NOMO-1 treated with DMSO at 0.1 percent for 48 hours (cell line): ENCODE results near the gene PIAS4.
"Not testable (repeated sequence)": the region's sequence is repeated elsewhere in the genome, so short reads cannot be mapped to it uniquely, and the experiment has no call there.

Source experiments
- DNase-seq: peaks from one replicate; lab custom pipeline; 2025; ENCODE audit not compliant: unreplicated experiment; lab: John Stamatoyannopoulos, UW

The PIAS4 gene

GRCh38 chr19:3990815-3991117 lies 16.8 kb upstream of the PIAS4 start:
- no peak for DNase-seq

DNA sequence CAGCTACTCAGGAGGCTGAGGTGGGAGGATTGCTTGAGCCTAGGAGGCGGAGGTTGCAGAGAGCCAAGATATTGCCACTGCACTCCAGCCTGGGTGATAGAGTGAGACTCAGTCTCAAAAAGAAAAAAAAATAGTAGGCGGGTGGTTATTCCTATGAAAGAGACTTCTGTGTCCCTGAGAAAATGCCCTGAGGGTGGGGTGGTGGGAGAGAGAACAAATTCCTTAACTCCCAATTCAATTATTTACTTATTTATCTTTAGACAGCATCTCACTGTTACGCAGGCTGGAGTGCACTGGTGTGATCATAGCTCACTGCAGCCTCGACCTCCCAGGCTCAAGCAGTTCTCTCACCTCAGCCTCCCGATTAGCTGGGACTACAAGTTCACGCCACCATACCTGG lies 11.9 kb upstream of the PIAS4 start:
- DNase-seq, result no peak

DNA sequence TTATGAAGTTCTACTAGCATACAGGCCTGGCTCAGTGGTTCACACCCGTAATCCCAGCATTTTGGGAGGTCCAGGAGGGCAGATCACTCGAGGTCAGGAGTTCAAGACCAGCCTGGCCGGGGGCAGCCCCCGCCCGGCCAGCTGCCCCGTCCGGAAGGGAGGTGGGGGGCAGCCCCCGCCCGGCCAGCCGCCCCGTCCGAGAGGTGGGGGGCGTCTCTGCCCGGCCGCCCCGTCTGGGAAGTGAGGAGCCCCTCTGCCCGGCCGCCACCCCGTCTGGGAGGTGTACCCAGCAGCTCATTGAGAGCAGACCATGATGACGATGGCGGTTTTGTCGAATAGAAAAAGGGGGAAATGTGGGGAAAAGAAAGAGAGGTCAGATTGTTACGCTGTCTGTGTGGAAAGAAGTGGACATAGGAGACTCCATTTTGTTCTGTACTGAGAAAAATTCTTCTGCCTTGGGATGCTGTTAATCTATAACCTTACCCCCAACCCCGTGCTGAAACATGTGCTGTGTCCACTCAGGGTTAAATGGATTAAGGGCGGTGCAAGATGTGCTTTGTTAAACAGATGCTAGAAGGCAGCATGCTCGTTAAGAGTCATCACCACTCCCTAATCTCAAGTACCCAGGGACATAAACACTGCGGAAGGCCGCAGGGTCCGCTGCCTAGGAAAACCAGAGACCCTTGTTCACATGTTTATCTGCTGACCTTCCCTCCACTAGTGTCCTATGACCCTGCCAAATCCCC lies 8.7 kb upstream of the PIAS4 start:
- DNase-seq, result not testable (repeated sequence)

DNA sequence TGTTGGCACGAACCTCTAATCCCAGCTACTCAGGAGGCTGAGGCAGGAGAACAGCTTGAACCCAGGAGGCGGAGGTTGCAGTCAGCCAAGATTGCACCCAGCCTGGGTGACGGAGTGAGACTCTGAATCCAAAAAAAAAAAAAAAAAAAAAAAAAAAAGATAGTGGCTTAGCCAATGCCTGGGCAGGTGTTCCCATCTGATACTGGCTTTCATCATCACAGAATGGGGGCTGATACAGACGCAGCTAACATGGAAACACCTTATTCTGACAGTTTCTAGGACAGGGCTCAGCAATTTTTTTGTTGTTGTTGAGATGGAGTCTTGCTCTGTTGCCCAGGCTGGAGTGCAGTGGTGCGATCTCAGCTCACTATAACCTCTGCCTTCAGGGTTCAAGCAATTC lies 6.7 kb upstream of the PIAS4 start:
- DNase-seq, result not testable (repeated sequence)

DNA sequence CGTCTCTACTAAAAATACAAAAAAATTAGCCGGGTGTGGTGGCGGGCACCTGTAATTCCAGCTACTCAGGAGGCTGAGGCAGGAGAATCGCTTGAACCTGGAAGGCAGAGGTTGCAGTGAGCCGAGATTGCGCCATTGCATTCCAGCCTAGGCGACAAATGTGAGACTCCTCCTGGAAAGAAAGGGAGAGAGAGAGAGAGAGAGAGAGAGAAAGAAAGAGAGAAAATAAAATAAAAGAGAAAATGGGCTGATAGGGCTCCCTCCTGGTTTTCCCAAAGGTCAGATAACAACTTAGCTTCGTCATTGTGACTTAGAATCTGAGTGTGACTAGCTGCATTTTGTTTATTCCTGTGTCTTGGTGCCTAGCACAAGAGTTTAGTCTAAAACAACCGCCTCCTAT lies 2.1 kb upstream of the PIAS4 start:
- DNase-seq, result not testable (repeated sequence)

DNA sequence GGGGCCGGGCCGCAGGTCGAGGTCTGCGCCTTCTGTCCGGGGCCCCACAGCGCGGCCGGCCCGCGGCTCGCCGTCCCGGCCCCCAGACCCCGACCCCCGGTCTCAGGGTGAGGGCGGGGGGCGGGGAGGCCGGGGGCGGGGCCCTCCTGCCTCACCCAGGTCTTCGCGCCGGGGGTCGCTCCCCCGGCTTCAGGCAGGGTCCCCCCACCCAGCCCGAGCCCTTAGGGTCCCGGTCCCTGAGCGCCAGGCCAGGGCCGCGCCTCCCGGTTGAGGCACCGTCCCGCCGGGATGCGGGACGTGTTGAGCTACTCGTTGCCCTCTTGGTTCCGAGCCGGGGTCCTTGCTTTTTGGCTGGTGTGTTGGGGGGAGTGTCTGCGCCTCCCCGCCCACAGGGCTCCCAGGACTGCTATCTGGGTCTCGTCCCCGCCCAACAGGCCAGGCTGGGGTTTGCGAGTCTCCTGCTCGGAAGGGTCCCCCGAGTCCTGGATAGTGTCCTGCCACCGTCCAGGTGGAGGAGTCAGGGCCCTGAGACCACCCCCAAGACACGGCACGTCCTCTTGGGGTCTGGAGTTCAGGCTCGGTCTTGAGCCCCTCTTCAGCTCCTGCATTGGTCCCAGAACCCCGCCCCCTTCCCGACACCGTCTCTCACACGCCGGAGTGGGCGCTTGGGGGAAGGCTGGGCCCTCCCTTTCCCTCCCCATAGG lies 452 bp downstream of the PIAS4 start:
- DNase-seq, result no peak

DNA sequence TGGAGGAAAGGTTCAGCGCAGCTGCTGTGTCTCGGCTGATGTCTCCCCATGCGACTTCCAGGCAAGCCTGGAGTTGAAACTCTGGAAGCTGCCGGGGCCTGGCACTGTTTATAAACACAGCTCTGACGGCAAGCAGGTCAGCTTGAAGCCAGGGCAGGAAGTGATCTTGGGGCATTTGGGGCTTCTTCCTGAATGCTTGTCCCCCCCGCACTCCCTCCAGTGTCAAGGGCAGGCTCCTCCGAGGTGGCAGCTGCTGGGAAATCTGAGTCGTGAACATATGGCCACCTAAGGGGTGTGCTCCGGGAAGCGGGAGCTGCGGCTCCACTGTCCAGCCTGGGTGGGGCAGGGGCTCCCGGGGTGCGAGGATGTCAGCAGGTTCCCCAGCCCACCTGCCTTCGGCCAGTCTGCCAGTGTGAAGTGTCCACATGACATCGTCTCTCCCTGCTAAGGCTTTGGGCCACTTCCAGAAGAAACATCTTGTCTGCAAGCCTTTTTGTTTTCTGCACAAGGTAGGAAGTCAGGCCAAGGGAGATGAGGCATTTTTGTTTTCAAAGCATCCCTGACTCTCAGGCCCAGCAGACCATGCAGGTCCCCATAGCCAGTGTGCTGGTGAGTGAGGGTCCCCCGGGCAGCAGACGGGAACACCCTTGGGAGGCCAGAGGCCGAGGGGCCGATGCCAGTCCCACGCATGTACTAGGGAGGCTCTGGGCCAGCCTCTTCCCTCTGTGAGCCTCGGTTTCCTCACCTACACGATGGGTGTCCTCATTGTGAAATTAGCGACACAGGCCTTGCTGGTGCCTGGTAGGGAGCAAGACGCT lies 2.7 kb downstream of the PIAS4 start:
- no peak for DNase-seq

DNA sequence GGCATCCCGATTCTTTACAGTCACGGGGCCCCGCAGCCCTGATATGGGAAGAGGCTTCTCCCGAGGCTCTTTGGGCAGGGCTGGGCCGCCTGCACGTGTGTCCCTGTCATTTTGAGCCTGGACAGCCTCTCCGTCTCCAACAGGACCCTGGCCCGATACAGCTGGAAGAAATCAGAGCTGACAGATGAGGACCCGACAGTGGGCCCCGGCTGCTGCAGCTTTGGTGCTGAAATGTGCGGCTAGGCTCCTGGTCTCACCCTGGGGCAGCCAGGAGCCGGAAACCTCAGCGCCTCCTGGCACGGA lies 3.2 kb downstream of the PIAS4 start:
- DNase-seq, result no peak

- not testable (repeated sequence) for DNase-seq
These were observed 3.9 kb downstream of the PIAS4 start for GRCh38 chr19:4011430-4011829.

GRCh38 chr19:4012092-4012974 lies 4.8 kb downstream of the PIAS4 start:
- no peak for DNase-seq

GRCh38 chr19:4012975-4013634 lies 5.6 kb downstream of the PIAS4 start:
- no peak for DNase-seq

DNA sequence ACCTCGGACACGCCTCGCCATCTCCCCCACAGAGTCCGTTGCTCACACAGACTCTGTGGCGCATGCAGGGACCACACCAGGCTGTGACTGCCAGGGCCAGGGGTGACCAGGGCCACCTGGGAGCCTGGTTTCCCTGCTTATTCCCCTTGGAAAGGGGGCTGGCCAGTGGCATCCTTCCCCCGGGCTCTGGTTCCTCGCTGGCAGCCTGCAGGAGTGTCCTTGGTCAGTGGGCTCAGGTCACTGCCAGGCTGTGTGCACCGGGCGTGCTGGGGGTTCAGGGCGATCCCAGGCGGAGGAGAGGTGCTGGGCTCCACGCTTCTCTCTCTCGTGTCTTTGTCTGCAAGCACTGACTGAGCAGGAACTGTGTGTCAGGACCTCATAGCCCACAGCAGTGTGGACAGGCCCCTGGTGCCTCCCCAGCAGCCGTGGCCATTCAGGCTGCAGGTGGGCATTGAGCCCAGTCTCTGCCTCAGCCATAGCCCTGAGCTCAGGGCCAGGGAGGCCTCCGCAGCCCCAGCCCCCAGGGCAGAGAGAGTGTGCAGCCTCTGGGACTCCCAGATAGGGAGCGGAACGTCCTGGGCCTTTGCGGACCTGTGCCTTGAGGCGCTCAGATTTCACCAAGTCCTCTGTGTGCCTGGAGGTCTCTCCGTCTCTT lies 6.5 kb downstream of the PIAS4 start:
- no peak for DNase-seq

DNA sequence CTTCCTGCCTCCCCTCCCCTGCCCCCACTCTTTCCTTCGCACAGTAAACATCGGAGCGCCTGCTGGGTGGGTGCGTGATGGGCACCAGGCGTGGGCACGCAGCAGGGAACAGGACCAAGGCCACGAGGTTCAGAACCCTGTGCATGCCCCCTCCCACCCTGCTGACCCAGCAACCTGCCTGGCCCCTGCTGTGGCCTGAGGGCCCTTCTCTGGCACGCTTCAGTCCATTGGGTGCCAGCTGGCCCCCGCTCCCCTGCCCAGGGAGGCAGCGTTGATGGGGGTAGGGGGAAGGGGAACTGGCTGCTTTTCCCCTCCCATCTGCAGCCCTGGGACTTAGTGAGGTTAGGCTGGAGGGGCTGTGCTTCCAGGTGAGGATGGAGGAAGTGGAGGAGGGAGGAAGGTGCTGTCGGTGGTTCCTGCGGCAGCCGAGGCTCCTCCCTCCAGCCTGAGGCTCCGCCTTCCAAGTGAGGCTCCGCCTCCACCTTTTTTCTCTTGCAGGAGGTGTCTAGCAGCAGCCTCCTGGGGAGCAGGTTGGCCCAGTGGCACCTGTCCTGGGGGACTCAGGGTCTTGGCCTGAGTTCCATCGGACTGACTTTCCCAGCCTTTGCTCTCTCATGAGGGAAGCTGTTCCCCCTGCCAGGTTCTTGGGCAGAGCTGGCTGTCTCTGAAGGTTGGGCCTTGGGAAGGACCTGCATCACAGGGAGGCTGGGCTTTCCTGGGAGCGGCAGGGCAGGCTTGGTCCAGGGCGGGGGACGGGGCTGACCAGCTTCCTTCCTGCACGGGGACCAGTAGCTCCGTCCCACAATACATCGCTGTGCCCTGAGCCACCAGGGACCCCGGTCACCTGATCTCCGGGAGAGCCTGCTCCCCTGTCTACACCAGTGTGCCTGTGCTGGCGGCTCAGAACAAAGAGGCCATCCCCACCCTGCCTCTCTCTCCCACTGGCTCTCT lies 7.3 kb downstream of the PIAS4 start:
- DNase-seq, result no peak

GRCh38 chr19:4015705-4016402 lies 8.3 kb downstream of the PIAS4 start:
- DNase-seq, result no peak

DNA sequence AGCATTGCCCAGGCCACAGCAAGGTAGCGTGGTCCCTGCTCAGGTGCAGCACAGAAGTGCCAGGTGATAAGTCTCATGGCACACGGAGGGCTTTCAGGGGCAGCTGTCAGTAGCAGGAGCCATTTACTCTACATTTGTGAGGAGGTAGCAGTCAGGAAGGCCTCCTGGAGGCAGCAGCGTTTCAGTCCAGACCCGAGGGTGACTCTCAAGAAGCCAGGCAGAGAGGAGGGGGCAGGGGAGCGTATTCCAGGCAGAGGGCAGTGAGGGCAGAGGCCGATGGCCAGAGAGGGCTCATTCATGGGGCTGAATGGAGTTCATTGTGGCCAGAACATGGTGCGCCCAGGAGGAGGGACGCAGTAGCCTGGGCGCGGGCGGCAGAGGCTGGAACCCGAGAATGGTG lies 8.9 kb downstream of the PIAS4 start:
- no peak for DNase-seq

GRCh38 chr19:4016903-4017638 lies 9.5 kb downstream of the PIAS4 start:
- no peak for DNase-seq

DNA sequence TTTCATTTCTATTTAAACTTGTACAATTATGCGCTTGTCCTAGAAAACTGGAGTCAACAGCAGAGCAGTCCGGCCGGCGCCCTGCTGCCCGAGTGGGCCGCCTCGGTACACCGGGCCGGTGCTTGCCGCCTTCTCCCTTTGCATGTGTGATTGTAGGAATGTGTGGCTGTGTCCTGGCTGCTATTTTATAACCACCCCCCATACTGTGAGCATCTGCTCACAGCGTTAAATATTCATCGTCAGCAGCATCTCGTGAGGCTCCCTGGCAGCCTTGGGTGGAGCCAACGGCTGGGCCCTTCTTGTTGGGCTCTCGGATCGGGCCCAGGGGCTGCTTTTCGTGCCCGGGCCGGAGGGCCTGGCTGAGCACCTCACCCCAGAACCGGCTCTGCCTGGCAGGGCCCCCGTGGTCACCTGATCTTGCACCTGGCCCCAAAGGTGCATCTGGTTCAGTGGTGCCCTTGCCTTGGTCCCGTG lies 10.6 kb downstream of the PIAS4 start:
- DNase-seq, result no peak
